ENCODE results near the gene FBXW7.

Gene FBXW7

DNA sequence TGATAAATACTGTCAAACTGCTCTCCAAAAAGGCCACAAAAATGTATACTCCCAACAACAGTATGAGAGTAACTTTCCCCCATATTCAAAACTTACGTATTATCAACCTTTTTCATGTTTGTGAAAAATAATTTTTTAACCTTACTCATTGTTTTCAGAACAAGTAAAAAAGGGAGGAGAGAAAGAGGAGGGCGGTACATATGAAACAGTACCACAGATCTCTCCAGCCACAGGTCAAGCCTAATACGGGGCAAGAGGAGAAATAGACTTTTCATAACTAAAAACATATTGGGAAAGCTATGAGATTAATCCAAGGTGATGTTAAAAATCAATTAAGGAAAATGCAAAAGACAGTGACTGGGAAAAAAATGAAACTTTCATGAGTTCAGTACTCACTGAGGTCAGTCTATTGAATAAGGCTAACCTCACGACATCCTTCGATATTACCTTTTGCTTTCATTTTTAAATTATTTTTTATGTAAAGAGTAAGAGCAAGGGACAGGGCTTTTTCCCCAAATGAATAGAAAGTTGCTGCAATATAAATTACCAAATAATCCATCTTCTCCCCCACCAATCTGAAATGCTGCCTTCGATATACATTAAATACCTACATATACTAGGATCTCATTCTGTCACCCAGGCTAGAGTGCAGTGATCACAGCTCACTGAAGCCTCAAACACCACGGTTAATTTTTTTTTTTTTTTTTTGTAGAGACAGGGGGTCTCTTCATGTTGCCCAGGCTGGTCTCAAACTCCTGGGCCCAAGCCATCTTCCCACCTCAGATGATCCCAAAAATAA is 25.3 kb downstream of the FBXW7 start:
- TF ChIP-seq, protein P1, sequence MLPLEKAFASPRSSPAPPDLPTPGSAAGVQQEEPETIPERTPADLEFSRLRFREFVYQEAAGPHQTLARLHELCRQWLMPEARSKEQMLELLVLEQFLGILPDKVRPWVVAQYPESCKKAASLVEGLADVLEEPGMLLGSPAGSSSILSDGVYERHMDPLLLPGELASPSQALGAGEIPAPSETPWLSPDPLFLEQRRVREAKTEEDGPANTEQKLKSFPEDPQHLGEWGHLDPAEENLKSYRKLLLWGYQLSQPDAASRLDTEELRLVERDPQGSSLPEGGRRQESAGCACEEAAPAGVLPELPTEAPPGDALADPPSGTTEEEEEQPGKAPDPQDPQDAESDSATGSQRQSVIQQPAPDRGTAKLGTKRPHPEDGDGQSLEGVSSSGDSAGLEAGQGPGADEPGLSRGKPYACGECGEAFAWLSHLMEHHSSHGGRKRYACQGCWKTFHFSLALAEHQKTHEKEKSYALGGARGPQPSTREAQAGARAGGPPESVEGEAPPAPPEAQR (tag by site-specific recombination; IDR thresholded peaks at IDR 0.05) = no peak
- TF ChIP-seq ZNF707 (tag by site-specific recombination; IDR thresholded peaks at IDR 0.05) = no peak
- TF ChIP-seq ZNF501 (tag by site-specific recombination; IDR thresholded peaks at IDR 0.05) = no peak
- no peak for TF ChIP-seq ZNF423 (tag by site-specific recombination; IDR thresholded peaks at IDR 0.05)
- no peak for TF ChIP-seq ZNF48 (tag by site-specific recombination; IDR thresholded peaks at IDR 0.05)
- TF ChIP-seq WT1 (tag by site-specific recombination; IDR thresholded peaks at IDR 0.05) = no peak
- TF ChIP-seq, protein P2, sequence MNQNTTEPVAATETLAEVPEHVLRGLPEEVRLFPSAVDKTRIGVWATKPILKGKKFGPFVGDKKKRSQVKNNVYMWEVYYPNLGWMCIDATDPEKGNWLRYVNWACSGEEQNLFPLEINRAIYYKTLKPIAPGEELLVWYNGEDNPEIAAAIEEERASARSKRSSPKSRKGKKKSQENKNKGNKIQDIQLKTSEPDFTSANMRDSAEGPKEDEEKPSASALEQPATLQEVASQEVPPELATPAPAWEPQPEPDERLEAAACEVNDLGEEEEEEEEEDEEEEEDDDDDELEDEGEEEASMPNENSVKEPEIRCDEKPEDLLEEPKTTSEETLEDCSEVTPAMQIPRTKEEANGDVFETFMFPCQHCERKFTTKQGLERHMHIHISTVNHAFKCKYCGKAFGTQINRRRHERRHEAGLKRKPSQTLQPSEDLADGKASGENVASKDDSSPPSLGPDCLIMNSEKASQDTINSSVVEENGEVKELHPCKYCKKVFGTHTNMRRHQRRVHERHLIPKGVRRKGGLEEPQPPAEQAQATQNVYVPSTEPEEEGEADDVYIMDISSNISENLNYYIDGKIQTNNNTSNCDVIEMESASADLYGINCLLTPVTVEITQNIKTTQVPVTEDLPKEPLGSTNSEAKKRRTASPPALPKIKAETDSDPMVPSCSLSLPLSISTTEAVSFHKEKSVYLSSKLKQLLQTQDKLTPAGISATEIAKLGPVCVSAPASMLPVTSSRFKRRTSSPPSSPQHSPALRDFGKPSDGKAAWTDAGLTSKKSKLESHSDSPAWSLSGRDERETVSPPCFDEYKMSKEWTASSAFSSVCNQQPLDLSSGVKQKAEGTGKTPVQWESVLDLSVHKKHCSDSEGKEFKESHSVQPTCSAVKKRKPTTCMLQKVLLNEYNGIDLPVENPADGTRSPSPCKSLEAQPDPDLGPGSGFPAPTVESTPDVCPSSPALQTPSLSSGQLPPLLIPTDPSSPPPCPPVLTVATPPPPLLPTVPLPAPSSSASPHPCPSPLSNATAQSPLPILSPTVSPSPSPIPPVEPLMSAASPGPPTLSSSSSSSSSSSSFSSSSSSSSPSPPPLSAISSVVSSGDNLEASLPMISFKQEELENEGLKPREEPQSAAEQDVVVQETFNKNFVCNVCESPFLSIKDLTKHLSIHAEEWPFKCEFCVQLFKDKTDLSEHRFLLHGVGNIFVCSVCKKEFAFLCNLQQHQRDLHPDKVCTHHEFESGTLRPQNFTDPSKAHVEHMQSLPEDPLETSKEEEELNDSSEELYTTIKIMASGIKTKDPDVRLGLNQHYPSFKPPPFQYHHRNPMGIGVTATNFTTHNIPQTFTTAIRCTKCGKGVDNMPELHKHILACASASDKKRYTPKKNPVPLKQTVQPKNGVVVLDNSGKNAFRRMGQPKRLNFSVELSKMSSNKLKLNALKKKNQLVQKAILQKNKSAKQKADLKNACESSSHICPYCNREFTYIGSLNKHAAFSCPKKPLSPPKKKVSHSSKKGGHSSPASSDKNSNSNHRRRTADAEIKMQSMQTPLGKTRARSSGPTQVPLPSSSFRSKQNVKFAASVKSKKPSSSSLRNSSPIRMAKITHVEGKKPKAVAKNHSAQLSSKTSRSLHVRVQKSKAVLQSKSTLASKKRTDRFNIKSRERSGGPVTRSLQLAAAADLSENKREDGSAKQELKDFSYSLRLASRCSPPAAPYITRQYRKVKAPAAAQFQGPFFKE (tag by site-specific recombination; IDR thresholded peaks at IDR 0.05; ENCODE audit: borderline replicate concordance) = no peak
- no peak for TF ChIP-seq FEZF1 (tag by site-specific recombination; IDR thresholded peaks at IDR 0.05)
- TF ChIP-seq HOXA7 (CRISPR knock-in tag; IDR thresholded peaks at IDR 0.05; ENCODE audit: borderline replicate concordance) = no peak
- no peak for TF ChIP-seq ZNF132 (tag by site-specific recombination; IDR thresholded peaks at IDR 0.05; ENCODE audit: borderline replicate concordance)
- no peak for TF ChIP-seq SP2 (tag by site-specific recombination; IDR thresholded peaks at IDR 0.05)
- TF ChIP-seq KLF16 (tag by site-specific recombination; IDR thresholded peaks at IDR 0.05) = no peak
- no peak for TF ChIP-seq ATF2 (tag by site-specific recombination; IDR thresholded peaks at IDR 0.05; ENCODE audit: low read depth)
- no peak for TF ChIP-seq ZNF433 (tag by site-specific recombination; IDR thresholded peaks at IDR 0.05; ENCODE audit: low read depth)
- no peak for TF ChIP-seq ZNF335 (tag by site-specific recombination; conservative IDR thresholded peaks at IDR 0.05)
- TF ChIP-seq ZNF610 (tag by site-specific recombination; IDR thresholded peaks at IDR 0.05; ENCODE audit: borderline replicate concordance) = no peak
- TF ChIP-seq ZNF114 (tag by site-specific recombination; IDR thresholded peaks at IDR 0.05) = no peak
- no peak for TF ChIP-seq ZNF19 (tag by site-specific recombination; IDR thresholded peaks at IDR 0.05; ENCODE audit: low read depth)
- TF ChIP-seq ZXDB (tag by site-specific recombination; IDR thresholded peaks at IDR 0.05) = no peak
- ChIA-PET POLR2A (no interaction called here), CTCF (interaction anchor here (2.1 kb wide), 1 partner anchor 10 kb away, joined by 7 read pairs; no protein-coding TSS in a partner anchor)
- no peaks in the 10 kb centered on the region for H3K36me3 ChIP-seq (ENCODE audit: control insufficient read depth in 2 of 2, insufficient read depth in 1 of 2, low read length in 2 of 2)
- H3K4me1 ChIP-seq (ENCODE audit: control insufficient read depth, insufficient read depth, low read length) = peaks cover 2% of the 10 kb centered on the region; the same call in 1 of the 2 replicates
- no peak overlapping the region for H3K4me3 ChIP-seq (ENCODE audit: low read depth, low read length)
- no peak overlapping the region for H3K27ac ChIP-seq (ENCODE audit: extremely low read depth, low read depth, low read length)
- no peaks in the 10 kb centered on the region for H3K9me3 ChIP-seq (ENCODE audit: control insufficient read depth, insufficient read depth, low read depth, low read length)
